ENCODE results near the gene LMNTD2. TPM values are rescaled to one million over a fixed set of nuclear protein-coding genes. Genes with fewer than 3 reads are reported as not detected.

The LMNTD2 gene
- total and polyA plus RNA-seq, 2 of the 13 experiments (the other 11 are each of a cell fraction or from before 2014, with no cell fraction given), result 1.1 to 3.1 TPM

DNA sequence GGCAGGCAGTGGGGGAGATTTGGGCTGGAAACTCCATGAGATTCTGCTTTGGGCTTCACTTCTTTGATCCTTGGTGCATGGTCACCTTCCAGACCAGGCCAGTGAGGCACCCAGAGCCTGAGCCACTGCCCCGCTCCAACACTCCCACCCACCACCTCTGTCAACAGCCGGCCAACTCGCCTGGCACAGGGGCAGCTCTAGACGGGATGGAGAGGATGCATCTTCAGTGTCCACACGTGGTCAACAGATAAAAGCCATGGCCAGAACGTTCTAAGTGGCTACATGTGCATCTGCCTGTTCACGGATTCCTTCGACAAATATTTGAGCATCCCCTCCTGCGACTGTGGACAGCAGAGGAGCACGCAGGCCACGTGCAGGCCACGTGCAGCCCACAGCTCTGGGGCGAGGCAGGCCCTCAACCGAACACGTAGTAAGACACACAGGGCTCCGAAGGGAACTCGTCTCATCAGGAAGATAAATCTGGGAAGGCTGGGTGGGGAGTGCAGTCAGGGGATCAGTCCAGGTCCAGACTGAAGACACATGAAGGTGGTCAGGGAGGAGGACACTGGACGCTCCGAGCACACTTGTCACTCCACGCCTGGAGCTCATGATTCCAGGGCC lies 22.0 kb downstream of the LMNTD2 start (continued):
- TF ChIP-seq CREB3 (CRISPR knock-in tag; IDR thresholded peaks at IDR 0.05), result no peak
- TF ChIP-seq, protein P1, sequence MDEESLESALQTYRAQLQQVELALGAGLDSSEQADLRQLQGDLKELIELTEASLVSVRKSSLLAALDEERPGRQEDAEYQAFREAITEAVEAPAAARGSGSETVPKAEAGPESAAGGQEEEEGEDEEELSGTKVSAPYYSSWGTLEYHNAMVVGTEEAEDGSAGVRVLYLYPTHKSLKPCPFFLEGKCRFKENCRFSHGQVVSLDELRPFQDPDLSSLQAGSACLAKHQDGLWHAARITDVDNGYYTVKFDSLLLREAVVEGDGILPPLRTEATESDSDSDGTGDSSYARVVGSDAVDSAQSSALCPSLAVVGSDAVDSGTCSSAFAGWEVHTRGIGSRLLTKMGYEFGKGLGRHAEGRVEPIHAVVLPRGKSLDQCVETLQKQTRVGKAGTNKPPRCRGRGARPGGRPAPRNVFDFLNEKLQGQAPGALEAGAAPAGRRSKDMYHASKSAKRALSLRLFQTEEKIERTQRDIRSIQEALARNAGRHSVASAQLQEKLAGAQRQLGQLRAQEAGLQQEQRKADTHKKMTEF (CRISPR knock-in tag; IDR thresholded peaks at IDR 0.05), result peak; percentile 30; the same call in 1 of the 2 replicates
- TF ChIP-seq ZNF616 (CRISPR knock-in tag; IDR thresholded peaks at IDR 0.05; ENCODE audit: low read depth), result 0 out of 2 replicates have a peak, but pooled peaks have one; percentile 71
- no peak for TF ChIP-seq ZNF841 (CRISPR knock-in tag; IDR thresholded peaks at IDR 0.05; ENCODE audit: borderline replicate concordance)
- TF ChIP-seq, protein P2, sequence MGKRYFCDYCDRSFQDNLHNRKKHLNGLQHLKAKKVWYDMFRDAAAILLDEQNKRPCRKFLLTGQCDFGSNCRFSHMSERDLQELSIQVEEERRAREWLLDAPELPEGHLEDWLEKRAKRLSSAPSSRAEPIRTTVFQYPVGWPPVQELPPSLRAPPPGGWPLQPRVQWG (CRISPR knock-in tag; IDR thresholded peaks at IDR 0.05; ENCODE audit: borderline replicate concordance, low read depth), result no peak
- TF ChIP-seq, protein P3, sequence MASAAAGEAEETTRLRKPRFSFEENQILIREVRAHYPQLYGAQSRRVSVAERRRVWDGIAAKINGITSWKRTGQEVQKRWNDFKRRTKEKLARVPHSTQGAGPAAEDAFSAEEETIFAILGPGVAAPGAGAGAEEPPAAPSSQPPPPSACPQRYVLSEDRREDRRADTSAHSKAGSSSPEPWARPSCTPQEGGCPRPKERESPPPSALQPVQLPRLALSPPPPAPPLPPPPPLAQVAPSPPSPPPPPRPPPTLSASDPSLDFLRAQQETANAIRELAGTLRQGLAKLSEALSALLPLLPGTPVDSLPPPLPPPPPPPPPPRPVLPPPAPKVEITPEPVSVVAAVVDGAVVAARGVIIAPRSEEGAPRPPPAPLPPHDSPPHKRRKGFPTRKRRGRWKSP (CRISPR knock-in tag; IDR thresholded peaks at IDR 0.05), result peak; percentile 44; the same call in 1 of the 2 replicates

Measured in HepG2 (cell line).